ENCODE results near the gene ZNF593OS.

ZNF593OS gene

DNA sequence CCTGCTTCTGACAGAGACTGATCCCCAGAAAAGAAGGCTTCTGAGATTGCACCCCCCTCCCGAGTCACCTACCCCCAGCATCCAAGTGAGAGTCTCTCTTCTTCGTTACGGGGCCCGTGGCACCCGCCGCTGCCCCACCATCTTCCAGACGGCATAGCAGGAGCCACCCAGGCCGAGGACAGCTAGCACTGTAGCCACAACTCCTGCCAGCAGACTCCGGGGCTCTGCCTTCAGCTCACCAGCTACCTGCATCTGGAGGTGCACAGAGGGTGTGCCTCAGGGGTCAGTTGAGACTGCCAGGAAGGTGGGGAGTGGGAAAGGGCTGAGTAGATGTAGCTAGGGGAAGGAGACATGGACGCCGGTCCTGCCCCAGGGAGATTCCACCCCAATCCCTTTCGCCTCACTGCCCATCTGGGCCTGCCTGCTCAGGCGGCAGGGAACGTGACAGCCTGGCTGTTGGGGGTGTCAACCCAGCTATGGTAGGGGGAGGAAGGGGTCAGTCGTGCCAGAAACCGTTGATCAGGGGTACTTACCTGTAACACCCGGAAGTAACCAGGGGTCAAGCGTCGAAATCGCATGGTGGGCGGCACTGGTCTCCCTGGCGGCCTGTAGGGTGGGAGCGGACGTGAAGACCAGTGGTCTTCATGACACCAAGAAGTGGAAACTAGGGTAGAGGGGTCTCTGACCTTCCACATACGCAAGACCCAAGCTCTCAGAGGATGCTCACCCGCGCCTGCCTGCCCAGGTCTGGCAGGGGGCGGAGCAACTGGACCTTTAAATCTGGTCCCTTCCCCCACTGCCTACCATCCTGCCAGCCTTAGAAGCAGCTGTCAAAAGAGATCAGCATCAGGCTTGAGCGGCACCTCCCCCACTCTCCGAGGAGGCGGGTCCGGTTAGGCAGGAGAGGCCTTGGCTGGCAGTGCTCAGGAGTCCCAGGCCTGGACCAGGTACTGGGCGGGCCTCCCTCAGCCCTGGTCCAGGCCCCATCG, at the start of gene ZNF593OS:
TSS of gene ZNF593OS (minus strand) at position 749 of the 989 bp plus-strand sequence. CDS start at position 578, 171 bp downstream.
- no peak for DNase-seq

DNA sequence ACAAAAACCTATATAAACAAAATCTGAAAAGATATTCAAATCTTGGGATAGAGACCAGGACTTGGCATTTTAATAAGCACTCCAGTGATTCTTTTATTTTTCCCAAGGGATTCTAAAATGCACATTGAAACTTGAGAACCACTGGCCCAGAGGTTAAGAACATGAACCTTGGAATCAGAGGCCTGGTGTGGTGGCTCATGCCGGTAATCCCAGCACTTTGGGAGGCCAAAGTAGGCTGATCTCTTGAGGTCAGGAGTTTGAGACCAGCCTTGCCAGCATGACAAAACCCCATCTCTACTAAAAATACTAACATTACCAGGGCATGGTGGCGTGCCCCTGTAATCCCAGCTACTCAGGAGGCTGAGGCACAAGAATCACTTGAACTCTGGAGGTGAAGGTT, 49.5 kb upstream of the ZNF593OS start:
- no peak for DNase-seq

- DNase-seq: no peak
Measured at GRCh38 chr1:26220199-26220912, 48.7 kb upstream of the ZNF593OS start.

DNA sequence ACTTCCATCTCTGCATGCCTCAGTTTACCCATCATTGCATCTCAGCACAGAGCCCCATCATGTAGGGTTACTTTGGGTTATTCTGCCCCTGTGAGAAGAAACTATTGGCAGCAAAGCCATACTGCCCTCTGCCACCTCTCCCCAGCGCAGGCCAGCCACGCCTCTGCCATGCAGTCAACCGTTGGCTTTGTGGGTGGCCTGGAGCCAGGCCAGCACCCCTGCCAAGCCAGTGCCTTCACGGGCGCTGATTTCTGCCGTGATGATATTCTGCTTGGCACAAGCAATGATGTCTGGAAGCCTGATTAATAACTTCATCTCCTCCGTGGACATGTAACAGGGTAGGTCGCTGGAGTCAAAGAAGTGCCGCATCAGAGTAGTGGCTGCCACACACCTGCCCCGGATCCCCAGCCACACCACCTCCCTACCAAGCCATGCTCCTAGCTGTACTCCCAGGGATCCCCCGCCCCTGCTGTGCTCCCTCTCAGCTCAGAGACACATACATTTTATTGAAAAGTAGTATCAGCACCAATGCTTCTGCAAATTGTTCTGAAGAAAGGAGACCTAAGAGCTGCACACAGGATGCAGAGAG, 47.4 kb upstream of the ZNF593OS start:
- no peak for DNase-seq

DNA sequence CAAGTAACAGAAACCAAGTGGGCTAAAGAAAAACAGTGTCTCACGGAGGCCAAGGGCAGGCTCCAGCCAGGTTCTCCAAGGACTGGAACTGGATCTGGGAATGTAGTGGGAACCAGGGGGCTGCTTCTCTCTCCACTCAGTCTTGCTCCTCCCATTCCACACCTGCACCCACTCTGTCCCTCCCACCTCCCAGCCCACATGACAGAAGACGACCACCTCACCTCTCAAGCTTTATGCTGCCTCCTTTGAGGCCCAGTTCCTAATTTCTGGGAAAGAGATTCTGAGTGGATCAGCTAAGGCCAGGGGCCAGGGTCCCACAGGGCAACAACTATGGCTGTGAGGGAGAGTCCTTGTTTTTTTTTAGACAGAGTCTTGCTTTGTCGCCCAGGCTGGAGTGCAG, 43.6 kb upstream of the ZNF593OS start:
- DNase-seq: no peak

- no peak for DNase-seq
Measured at GRCh38 chr1:26213335-26213905, 41.8 kb upstream of the ZNF593OS start.

DNA sequence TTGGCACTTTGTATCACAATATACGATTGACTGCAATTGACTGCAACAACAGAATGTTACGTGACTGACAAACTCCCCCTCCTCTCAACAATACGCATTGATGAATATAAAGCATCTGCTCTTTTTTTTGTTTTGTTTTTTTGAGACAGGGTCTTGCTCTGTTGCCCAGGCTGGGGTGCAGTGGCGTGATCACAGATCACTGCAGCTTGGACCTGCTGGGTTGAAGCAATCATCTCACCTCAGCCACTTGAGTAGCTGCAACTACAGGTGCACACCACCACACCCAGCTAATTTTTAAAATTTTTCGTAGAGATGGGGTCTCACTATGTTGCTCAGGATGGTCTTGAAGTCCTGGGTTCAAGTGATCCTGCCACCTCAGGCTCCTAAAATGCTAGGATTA, 41.1 kb upstream of the ZNF593OS start:
- DNase-seq: no peak

DNA sequence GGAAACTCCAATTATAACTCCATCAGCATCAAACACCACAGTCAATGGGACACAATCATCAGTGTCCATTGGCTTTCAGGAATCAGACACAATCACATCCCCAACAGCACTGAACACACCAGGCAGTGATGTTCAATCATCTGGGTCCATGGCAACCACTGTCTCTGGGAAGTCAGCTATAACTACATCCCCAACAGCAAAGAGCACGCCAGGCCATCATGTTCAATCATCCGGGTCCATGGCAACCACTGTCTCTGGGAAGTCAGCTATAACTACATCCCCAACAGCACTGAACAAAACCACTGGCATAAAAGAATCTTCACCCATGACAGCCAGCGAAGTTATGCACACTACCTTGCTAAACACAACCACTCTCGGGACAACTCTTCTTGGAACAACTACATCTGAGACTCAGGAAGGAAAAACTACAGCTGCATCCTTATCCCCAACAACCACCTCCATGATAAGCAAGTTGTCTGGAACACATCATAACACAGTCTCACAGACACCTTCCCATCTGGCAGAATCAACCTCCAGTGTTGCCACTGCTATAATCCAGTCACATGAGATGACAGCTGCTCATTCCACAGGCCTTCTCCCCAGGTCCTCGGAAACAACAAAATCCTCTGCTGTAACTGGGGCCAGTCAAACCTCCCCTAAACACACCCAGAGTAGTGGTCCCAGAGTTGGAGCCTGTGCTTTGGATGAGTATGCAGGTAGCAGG, 38.7 kb upstream of the ZNF593OS start:
- DNase-seq: no peak

DNA sequence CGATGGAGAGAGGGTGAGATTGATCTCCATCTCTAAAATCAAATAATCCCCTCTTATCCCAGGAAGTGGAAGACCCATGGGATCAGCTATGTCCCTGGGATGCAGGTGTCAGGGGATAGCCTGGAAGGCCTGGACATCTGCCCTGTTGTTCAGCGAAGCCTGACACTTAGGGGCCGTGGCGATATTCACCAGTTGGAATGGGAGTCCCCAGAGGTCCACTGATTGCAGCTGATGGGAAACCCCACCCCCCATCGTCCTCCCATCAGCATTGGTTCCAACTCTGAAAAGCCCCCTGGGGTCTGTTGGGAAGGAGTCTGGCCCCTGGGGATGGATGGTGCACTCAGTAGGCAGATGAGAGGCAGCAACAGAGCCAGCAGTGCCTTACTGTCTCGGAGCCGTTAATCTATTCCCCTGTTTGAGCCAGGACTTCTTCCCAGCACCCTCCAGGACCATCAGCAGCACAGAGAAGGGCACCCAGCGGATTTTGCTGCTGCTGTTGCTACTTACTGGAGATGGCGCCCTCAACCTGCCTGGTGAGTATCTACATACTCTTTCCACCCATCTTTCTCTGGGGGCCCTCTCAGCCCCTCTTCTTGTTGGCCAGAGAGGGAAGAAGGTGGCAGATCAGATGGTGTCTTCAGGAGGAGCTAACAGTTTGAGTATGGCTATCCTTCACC, 32.1 kb upstream of the ZNF593OS start:
- no peak for DNase-seq

GRCh38 chr1:26200413-26200812, 28.8 kb upstream of the ZNF593OS start:
- no peak for DNase-seq

- no peak for DNase-seq
Measured at GRCh38 chr1:26197813-26198212, 26.2 kb upstream of the ZNF593OS start.

DNA sequence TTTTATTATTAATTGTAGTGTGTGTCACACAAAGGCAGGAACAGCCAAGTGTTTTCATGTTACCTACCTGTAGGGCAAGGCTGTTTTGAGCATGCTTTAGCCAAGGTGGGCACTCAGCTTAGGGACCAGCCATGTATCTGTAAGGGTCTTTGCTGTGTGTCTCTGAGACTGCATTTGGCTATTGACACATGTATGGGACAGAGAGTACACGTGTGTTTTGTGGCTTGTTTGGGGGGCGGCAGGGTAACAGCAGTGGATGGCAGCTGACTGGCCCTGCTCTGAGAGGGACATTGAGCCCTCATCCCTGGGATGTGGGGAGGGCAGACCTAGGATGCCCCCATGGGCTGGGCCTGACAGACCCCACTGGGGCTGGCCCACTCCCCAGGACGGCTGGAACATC, 25.7 kb upstream of the ZNF593OS start:
- DNase-seq: no peak

GRCh38 chr1:26195805-26196204, 24.2 kb upstream of the ZNF593OS start:
- no peak for DNase-seq

DNA sequence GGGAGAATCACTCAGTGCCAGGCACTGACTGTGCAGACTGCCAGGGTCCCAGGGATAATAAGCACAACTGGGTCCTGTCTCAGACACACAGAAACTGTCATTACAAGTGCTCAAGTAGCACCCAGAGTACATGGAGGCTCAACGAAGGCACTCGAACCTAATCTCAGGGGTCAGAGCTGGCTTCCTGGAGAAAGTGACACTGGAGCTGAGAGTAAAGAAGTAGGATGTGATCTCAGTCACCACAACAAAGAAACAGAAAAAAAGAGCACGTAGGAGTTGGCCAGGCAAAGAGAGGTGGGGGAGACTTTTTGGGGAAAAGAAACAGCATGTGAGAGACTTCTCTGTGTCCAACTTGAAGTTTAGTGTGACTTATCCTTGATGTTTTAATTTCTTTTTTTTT, 20.1 kb upstream of the ZNF593OS start:
- no peak for DNase-seq

GRCh38 chr1:26190373-26190987, 18.8 kb upstream of the ZNF593OS start, which contains the start of gene CATSPER4:
Gene CATSPER4, plus strand, starts transcription at chr1:26190602. Its CDS starts 26 bp downstream, at chr1:26190628.
- no peak for DNase-seq

- DNase-seq: no peak
Measured at GRCh38 chr1:26189751-26190275, 18.2 kb upstream of the ZNF593OS start.

DNA sequence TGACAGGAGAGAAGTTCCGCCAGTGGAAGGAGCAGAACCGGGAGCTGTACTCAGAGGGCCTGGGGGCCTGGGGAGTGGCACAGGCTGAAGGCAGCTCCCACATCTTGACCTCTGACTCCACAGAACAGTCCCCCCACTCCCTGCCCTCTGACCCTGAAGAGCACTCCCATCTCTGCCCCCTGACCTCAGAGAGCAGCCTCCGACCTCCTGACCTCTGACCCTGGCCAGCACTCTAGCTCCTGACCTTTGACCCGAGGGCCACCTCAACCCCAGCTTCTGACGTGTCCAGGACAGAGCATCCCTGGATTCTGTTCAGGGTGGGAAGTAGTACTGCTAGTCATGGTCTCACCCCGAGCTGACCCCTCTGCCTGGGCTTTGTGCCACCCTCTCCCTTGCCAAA, 17.7 kb upstream of the ZNF593OS start:
- no peak for DNase-seq

- DNase-seq: no peak
Measured at GRCh38 chr1:26188477-26188876, 16.8 kb upstream of the ZNF593OS start.

- DNase-seq: no peak
Measured at GRCh38 chr1:26187882-26188281, 16.2 kb upstream of the ZNF593OS start.

GRCh38 chr1:26184883-26185282, 13.3 kb upstream of the ZNF593OS start:
- DNase-seq: no peak

GRCh38 chr1:26184086-26184485, 12.5 kb upstream of the ZNF593OS start:
- DNase-seq: no peak

Data from NCI-H2227 treated with DMSO at 0.1 percent for 48 hours (cell line).